ENCODE data around the gene ZNF561. TPM values are rescaled to one million over a fixed set of nuclear protein-coding genes. Genes with fewer than 3 reads are reported as not detected.
A peak's percentile ranks its signal among the peaks of the same experiment; 100 is the strongest.
"Not testable (repeated sequence)": the region's sequence is repeated elsewhere in the genome, so short reads cannot be mapped to it uniquely, and the experiment has no call there.

Gene ZNF561
- polyA plus RNA-seq, 2 of the 4 experiments (the other 2 are of a cell fraction) = 18.0 to 22.0 TPM

- no peak for TF ChIP-seq POLR2AphosphoS2 (conservative IDR thresholded peaks at IDR 0.05; ENCODE audit: low read length)
- TF ChIP-seq ZSCAN20 (CRISPR knock-in tag; IDR thresholded peaks at IDR 0.05) = no peak
- TF ChIP-seq MAFK (IDR thresholded peaks at IDR 0.05; ENCODE audit: partially characterized antibody) = no peak
- no peak for TF ChIP-seq HOXA7 (CRISPR knock-in tag; IDR thresholded peaks at IDR 0.05)
- TF ChIP-seq TFCP2L1 (CRISPR knock-in tag; IDR thresholded peaks at IDR 0.05) = no peak
- TF ChIP-seq MYC (IDR thresholded peaks at IDR 0.05; ENCODE audit: borderline replicate concordance, low read length) = peak; percentile 81
- TF ChIP-seq HDAC2 (IDR thresholded peaks at IDR 0.05) = no peak; the same call in 1 of the 2 replicates
- peak; percentile 70 for TF ChIP-seq E2F6 (IDR thresholded peaks at IDR 0.05; ENCODE audit: borderline replicate concordance, low read depth)
- no peak for TF ChIP-seq HOXB5 (CRISPR knock-in tag; IDR thresholded peaks at IDR 0.05)
- no peak for TF ChIP-seq RARB (CRISPR knock-in tag; IDR thresholded peaks at IDR 0.05)
- no peak for TF ChIP-seq HMGXB4 (CRISPR knock-in tag; IDR thresholded peaks at IDR 0.05; ENCODE audit: borderline replicate concordance)
- TF ChIP-seq USF2 (IDR thresholded peaks at IDR 0.05) = no peak
- TF ChIP-seq RNF2 (IDR thresholded peaks at IDR 0.05; ENCODE audit: borderline replicate concordance, low read depth) = no peak
- no peak for TF ChIP-seq CBX2 (IDR thresholded peaks at IDR 0.05; ENCODE audit: borderline replicate concordance, low read depth)
- no peak for TF ChIP-seq ZFP36 (IDR thresholded peaks at IDR 0.05; ENCODE audit: borderline replicate concordance, partially characterized antibody)
- no peak for TF ChIP-seq JUNB (IDR thresholded peaks at IDR 0.05)
- TF ChIP-seq TP53 (CRISPR knock-in tag; IDR thresholded peaks at IDR 0.05) = no peak
- no peak for TF ChIP-seq CEBPB (IDR thresholded peaks at IDR 0.05)
- TF ChIP-seq CHD2 (IDR thresholded peaks at IDR 0.05; ENCODE audit: low read length, partially characterized antibody) = no peak
- TF ChIP-seq ELK1 (IDR thresholded peaks at IDR 0.05; ENCODE audit: low read depth, low read length) = 0 out of 2 replicates have a peak, but pooled peaks have one; percentile 39
- no peak for TF ChIP-seq PBX3 (IDR thresholded peaks at IDR 0.05)
- TF ChIP-seq KDM5A (IDR thresholded peaks at IDR 0.05) = no peak
These were observed 36.8 kb downstream of the ZNF561 start, which contains the start of gene ZNF121 (continued) for GRCh38 chr19:9584073-9584833.

- H3K4me3 ChIP-seq; FAIRE-seq; H3K27ac ChIP-seq; DNase-seq (ENCODE audit: low read depth in 1 of 2, low spot score in 1 of 2); H3K4me2 ChIP-seq; ATAC-seq; H3K4me1 ChIP-seq; POLR2A ChIA-PET: not testable (repeated sequence)
- CTCF ChIA-PET = interaction anchor here (0.6 kb wide), 1 partner anchor 37 kb away, joined by 4 read pairs; no protein-coding TSS in a partner anchor
- WGBS (ENCODE audit: missing lambda C conversion rate) = 94% methylated on average over 13 of the region's 13 CpGs
- H3K9me3 ChIP-seq = peaks cover 69% of the 10 kb centered on the region
These were observed 38.8 kb downstream of the ZNF561 start for GRCh38 chr19:9582081-9582725.

All from A549 (cell line).